H9 (cell line): Measurements from ENCODE around the gene CEBPE. TPM values are rescaled to one million over a fixed set of nuclear protein-coding genes. Genes with fewer than 3 reads are reported as not detected.

ENCODE experiments used
- DNase-seq: peaks from one replicate; pipeline ENCODE4 v3.0.0-alpha.2; 2017
- H2AFZ ChIP-seq: one replicate; pipeline ENCODE4 v1.6.1; 2013; ENCODE audit warnings: mild to moderate bottlenecking, low read length, control low read depth, moderate library complexity
- H2AK5ac ChIP-seq: 2 replicates; pipeline ENCODE4 v1.6.1; 2013; ENCODE audit warnings: low read length, control low read depth, mixed read lengths; ENCODE audit not compliant: insufficient read length
- H2BK120ac ChIP-seq: one replicate; pipeline ENCODE4 v1.6.1; 2013; ENCODE audit warnings: low read depth, mild to moderate bottlenecking, low read length, control low read depth, inconsistent platforms; ENCODE audit not compliant: poor library complexity, severe bottlenecking
- H2BK12ac ChIP-seq: 2 replicates; pipeline ENCODE4 v1.6.1; 2013; ENCODE audit warnings: low read length, control low read depth, mixed read lengths, low read depth; ENCODE audit not compliant: insufficient read length
- H2BK15ac ChIP-seq: 2 replicates; pipeline ENCODE4 v1.6.1; 2013; ENCODE audit warnings: low read depth, low read length, control low read depth
- H2BK20ac ChIP-seq: one replicate; pipeline ENCODE4 v1.6.1; 2013; ENCODE audit warnings: low read depth, mild to moderate bottlenecking, low read length, control low read depth, inconsistent platforms; ENCODE audit not compliant: poor library complexity, severe bottlenecking
- H2BK5ac ChIP-seq: 2 replicates; pipeline ENCODE4 v1.6.1; 2013; ENCODE audit warnings: low read length, control low read depth, mixed read lengths; ENCODE audit not compliant: insufficient read length
- H3K14ac ChIP-seq: 2 replicates; pipeline ENCODE4 v1.6.1; 2013; ENCODE audit warnings: low read length, control low read depth; ENCODE audit not compliant: insufficient read depth
- H3K18ac ChIP-seq: 2 replicates; pipeline ENCODE4 v1.6.1; 2013; ENCODE audit warnings: low read depth, mild to moderate bottlenecking, mixed read lengths, low read length, control low read depth; ENCODE audit not compliant: insufficient read length
- H3K23ac ChIP-seq: 2 replicates; pipeline ENCODE4 v1.6.1; 2013; ENCODE audit warnings: low read length, control low read depth, mixed read lengths, low read depth; ENCODE audit not compliant: insufficient read length
- H3K23me2 ChIP-seq: 2 replicates; pipeline ENCODE4 v1.6.1; 2013; ENCODE audit warnings: low read depth, mild to moderate bottlenecking, mixed read lengths, low read length, control low read depth; ENCODE audit not compliant: insufficient read length, poor library complexity, severe bottlenecking
- H3K27ac ChIP-seq: 2 replicates; pipeline ENCODE4 v1.5.1; 2013; ENCODE audit warnings: low read length, control low read depth, mixed read lengths, low read depth; ENCODE audit not compliant: insufficient read length
- H3K27me3 ChIP-seq: 2 replicates; pipeline ENCODE4 v1.6.1; 2013; ENCODE audit warnings: low read length, control low read depth, inconsistent platforms; ENCODE audit not compliant: insufficient read depth
- H3K4ac ChIP-seq: 2 replicates; pipeline ENCODE4 v1.6.1; 2013; ENCODE audit warnings: low read depth, mild to moderate bottlenecking, control low read depth, inconsistent platforms, low read length, moderate library complexity
- H3K4me1 ChIP-seq: 2 replicates; pipeline ENCODE4 v1.6.1; 2013; ENCODE audit warnings: low read length, control low read depth, inconsistent platforms; ENCODE audit not compliant: insufficient read depth
- H3K4me2 ChIP-seq: 2 replicates; pipeline ENCODE4 v1.6.1; 2013; ENCODE audit warnings: low read length, control low read depth, mixed read lengths; ENCODE audit not compliant: insufficient read length, insufficient read depth
- H3K56ac ChIP-seq: 2 replicates; pipeline ENCODE4 v1.6.1; 2013; ENCODE audit warnings: low read depth, mild to moderate bottlenecking, mixed read lengths, low read length, control low read depth; ENCODE audit not compliant: insufficient read length
- H3K79me1 ChIP-seq: 2 replicates; pipeline ENCODE4 v1.6.1; 2013; ENCODE audit warnings: low read depth, mild to moderate bottlenecking, moderate library complexity, low read length, control low read depth, inconsistent platforms; ENCODE audit not compliant: insufficient read depth, poor library complexity, severe bottlenecking
- H3K79me2 ChIP-seq: 2 replicates; pipeline ENCODE4 v1.6.1; 2013; ENCODE audit warnings: low read length, control low read depth, inconsistent platforms; ENCODE audit not compliant: insufficient read depth
- H3K9ac ChIP-seq: 2 replicates; pipeline ENCODE4 v1.6.1; 2013; ENCODE audit warnings: low read length, control low read depth, mixed read lengths; ENCODE audit not compliant: insufficient read length; ENCODE audit errors: extremely low read depth
- H3K9me3 ChIP-seq: one replicate; pipeline ENCODE4 v1.6.1; 2013; ENCODE audit warnings: low read depth, low read length, inconsistent platforms; ENCODE audit not compliant: control insufficient read depth
- H3T11ph ChIP-seq: one replicate; pipeline ENCODE4 v1.6.1; 2013; ENCODE audit warnings: mild to moderate bottlenecking, low read length, control low read depth, inconsistent platforms
- H4K20me1 ChIP-seq: one replicate; pipeline ENCODE4 v1.6.1; 2013; ENCODE audit not compliant: control insufficient read depth, insufficient read length, insufficient read depth
- H4K5ac ChIP-seq: 2 replicates; pipeline ENCODE4 v1.6.1; 2013; ENCODE audit warnings: low read depth, mild to moderate bottlenecking, mixed read lengths, low read length, control low read depth; ENCODE audit not compliant: insufficient read length
- H4K8ac ChIP-seq: replicated peaks from 2 replicates; pipeline ENCODE4 v1.6.1; 2013; ENCODE audit warnings: low read length, control low read depth, mixed read lengths, low read depth; ENCODE audit not compliant: insufficient read length
- H4K91ac ChIP-seq: 2 replicates; pipeline ENCODE4 v1.6.1; 2013; ENCODE audit warnings: low read depth, mild to moderate bottlenecking, moderate library complexity, mixed read lengths, low read length, control low read depth; ENCODE audit not compliant: insufficient read length
- H3K27ac Mint-ChIP-seq, 3 experiments: 2 replicates in 2 of 3; 3 replicates in 1 of 3; pipeline ENCODE4 v1.8.0; 2020 to 2021; ENCODE audit warnings: mixed read lengths in 3 of 3, mild to moderate bottlenecking in 1 of 3, moderate library complexity in 1 of 3
- H3K27me3 Mint-ChIP-seq: 2 replicates; pipeline ENCODE4 v1.8.0; 2021; ENCODE audit warnings: low read depth, mild to moderate bottlenecking, moderate library complexity, mixed read lengths
- H3K36me3 Mint-ChIP-seq, 3 experiments: 2 replicates in 2 of 3; 3 replicates in 1 of 3; pipeline ENCODE4 v1.8.0; 2020 to 2021; ENCODE audit warnings: low read depth in 3 of 3, mixed read lengths in 3 of 3; ENCODE audit not compliant: insufficient read depth in 1 of 3
- H3K4me1 Mint-ChIP-seq, 2 experiments: 2 replicates each; pipeline ENCODE4 v1.8.0; 2020; ENCODE audit warnings: mixed read lengths in 2 of 2
- H3K4me3 Mint-ChIP-seq, 2 experiments: 2 replicates in 1 of 2; 3 replicates in 1 of 2; pipeline ENCODE4 v1.8.0; 2020 to 2021; ENCODE audit warnings: mild to moderate bottlenecking in 2 of 2, mixed read lengths in 2 of 2, moderate library complexity in 1 of 2
- H3K9me3 Mint-ChIP-seq, 2 experiments: 2 replicates in 1 of 2; 3 replicates in 1 of 2; pipeline ENCODE4 v1.8.0; 2020; ENCODE audit warnings: mild to moderate bottlenecking in 2 of 2, mixed read lengths in 2 of 2, moderate library complexity in 1 of 2
- WGBS: extraction: QIAGEN DNeasy Blood & Tissue Kit; methylation state at CpG from one replicate; pipeline ENCODE4 v1.1.7; 2013; ENCODE audit warnings: missing lambda C conversion rate, low lambda C conversion rate, mixed read lengths; ENCODE audit not compliant: insufficient read length; ENCODE audit errors: extremely low coverage; 5-methylcytosine and 5-hydroxymethylcytosine counted together
- total RNA-seq: library from RNA; stranded (reverse); gene quantifications from 2 replicates; pipeline ENCODE4 v1.2.1, GENCODE V29; 2021
- TF ChIP-seq, protein P1 (sequence below): fragments of 200-600 bp; sonication (generic); conservative IDR thresholded peaks from 3 replicates; pipeline ENCODE4 v1.8.0; 2021; ENCODE audit warnings: antibody characterized with exemption, mild to moderate bottlenecking

The CEBPE gene
- total RNA-seq, 1 experiment from 2014 or later = not detected

DNA sequence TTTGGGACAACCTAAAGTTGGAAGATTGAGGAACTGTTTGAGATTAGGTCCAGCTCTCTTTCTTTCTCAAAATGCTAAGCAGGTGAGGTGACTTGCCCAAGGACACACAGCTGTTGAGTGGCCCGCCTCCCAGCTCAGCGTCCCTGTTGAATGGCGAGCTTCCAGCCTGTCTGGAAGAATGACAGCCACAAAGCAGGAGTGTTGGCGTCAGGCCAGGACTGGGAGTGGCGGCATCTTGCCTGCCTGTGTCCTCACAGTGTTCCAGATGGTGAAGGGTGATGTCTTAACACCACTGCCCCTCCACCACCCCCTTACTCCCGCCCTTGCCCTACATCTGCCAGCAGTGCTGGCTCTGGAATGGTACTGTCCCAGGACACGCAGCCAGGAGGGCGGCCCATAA lies 4.4 kb upstream of the CEBPE start:
- Histone ChIP-seq H4K20me1 (no peaks in the 10 kb centered on the region), H3K56ac (no peak overlapping the region), H3K4ac (no peak overlapping the region), H2AK5ac (no peak overlapping the region), H2AFZ (no peak overlapping the region), H3K14ac (no peak overlapping the region), H3K9ac (no peak overlapping the region), H3K4me1 (peaks cover 11% of the 10 kb centered on the region), H3K4me2 (no peak overlapping the region), H2BK120ac (no peak overlapping the region), H3K79me2 (no peaks in the 10 kb centered on the region), H3K23me2 (no peaks in the 10 kb centered on the region), H3T11ph (no peak overlapping the region), H4K5ac (no peak overlapping the region), H3K23ac (no peak overlapping the region), H4K91ac (no peak overlapping the region), H4K8ac (no peak overlapping the region), H3K79me1 (no peaks in the 10 kb centered on the region), H3K18ac (no peak overlapping the region), H2BK15ac (no peak overlapping the region), H2BK5ac (no peak overlapping the region), H3K27ac (no peak overlapping the region), H2BK12ac (no peak overlapping the region), H3K9me3 (no peaks in the 10 kb centered on the region), H3K27me3 (no peaks in the 10 kb centered on the region), H2BK20ac (no peak overlapping the region)
- TF ChIP-seq, protein P1, sequence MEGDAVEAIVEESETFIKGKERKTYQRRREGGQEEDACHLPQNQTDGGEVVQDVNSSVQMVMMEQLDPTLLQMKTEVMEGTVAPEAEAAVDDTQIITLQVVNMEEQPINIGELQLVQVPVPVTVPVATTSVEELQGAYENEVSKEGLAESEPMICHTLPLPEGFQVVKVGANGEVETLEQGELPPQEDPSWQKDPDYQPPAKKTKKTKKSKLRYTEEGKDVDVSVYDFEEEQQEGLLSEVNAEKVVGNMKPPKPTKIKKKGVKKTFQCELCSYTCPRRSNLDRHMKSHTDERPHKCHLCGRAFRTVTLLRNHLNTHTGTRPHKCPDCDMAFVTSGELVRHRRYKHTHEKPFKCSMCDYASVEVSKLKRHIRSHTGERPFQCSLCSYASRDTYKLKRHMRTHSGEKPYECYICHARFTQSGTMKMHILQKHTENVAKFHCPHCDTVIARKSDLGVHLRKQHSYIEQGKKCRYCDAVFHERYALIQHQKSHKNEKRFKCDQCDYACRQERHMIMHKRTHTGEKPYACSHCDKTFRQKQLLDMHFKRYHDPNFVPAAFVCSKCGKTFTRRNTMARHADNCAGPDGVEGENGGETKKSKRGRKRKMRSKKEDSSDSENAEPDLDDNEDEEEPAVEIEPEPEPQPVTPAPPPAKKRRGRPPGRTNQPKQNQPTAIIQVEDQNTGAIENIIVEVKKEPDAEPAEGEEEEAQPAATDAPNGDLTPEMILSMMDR = no peak
- no peak overlapping the region for H3K27ac Mint-ChIP-seq
- no peak for DNase-seq
- no peak overlapping the region for H3K4me3 Mint-ChIP-seq
- peaks cover 2% of the 10 kb centered on the region; the same call in 1 of the 2 replicates for H3K27me3 Mint-ChIP-seq
- H3K4me1 Mint-ChIP-seq = peaks cover 55 to 59% of the 10 kb centered on the region in 2 experiments
- H3K9me3 Mint-ChIP-seq = no peaks in the 10 kb centered on the region
- WGBS = no CpG with 5 or more reads among the region's 8 CpGs
- H3K36me3 Mint-ChIP-seq = peaks cover 9 to 17% (median 16%) of the 10 kb centered on the region in 3 experiments; a peak in 6 of 7 replicates
